Measurements from ENCODE around the gene MDM4.

MDM4 gene

DNA sequence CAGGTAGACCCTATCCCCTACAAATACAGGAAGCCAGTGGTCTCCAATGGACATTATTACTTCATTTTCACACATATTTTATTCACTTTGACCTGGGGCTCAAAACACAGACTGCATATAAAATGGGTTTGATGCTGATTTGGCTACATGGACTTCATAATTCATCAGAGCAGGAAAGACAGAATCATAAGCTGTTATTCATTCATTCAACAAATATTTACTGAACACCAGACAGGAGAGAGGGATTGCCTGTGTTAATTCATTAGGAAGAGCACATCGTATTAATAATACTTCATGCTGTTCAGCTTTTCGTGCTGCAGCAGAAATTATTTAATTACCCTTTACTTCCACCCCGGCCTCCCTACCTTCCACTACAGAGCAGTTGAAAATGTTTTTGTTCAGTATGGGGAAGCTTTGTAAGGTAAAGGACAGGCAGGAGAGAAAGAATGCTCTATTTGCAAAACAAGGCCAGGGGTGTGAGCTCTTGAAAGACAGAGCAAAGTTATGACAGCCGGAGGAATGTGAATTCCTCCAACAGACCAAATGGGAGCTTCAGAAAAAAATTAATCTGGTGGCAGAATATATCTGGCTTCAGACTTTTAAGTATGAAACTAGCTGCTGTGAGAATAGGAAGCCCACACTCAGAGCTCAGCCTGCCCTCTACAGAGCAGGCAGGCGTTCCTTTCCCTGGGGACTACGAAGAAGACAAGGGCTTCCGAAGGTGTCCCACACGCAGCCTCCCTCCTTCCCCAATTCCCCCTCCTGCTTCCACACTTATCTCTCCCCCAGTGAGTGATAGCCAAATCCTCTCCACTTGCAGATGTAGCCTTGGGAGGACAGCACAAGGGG, 58.0 kb downstream of the MDM4 start:
- H2AFZ ChIP-seq (ENCODE audit: low read depth, low read length), result no peak overlapping the region
- H3K4me1 ChIP-seq (ENCODE audit: insufficient read depth, low read length), result peaks cover 22% of the 10 kb centered on the region
- no peaks in the 10 kb centered on the region for H3K9me3 ChIP-seq (ENCODE audit: low read length)
- H3K27me3 ChIP-seq (ENCODE audit: insufficient read depth, low read length), result no peaks in the 10 kb centered on the region
- no peak overlapping the region for H3K4me3 ChIP-seq (ENCODE audit: low read length)
- H3K36me3 ChIP-seq (ENCODE audit: insufficient read depth, low read length), result no peaks in the 10 kb centered on the region

DNA sequence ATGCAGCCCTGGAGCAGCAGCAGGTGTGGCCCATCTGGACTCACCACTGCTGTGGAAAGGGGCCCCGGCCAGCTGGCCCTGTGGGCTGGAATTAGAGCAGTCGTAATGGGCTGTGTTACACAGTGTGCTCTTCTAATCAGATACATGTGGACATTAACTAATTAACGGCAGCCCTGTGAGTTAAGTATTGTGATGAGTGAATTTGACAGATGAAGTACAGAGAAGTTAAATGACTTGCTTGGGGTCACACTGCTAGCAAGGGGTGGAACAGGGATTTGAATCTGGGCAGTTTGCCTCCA, 58.6 kb downstream of the MDM4 start:
- no peak overlapping the region for H2AFZ ChIP-seq (ENCODE audit: low read depth, low read length)
- no peaks in the 10 kb centered on the region for H3K27me3 ChIP-seq (ENCODE audit: insufficient read depth, low read length)
- peaks cover 18% of the 10 kb centered on the region for H3K4me1 ChIP-seq (ENCODE audit: insufficient read depth, low read length)
- no peaks in the 10 kb centered on the region for H3K36me3 ChIP-seq (ENCODE audit: insufficient read depth, low read length)
- H3K9me3 ChIP-seq (ENCODE audit: low read length), result no peaks in the 10 kb centered on the region
- no peak overlapping the region for H3K4me3 ChIP-seq (ENCODE audit: low read length)

DNA sequence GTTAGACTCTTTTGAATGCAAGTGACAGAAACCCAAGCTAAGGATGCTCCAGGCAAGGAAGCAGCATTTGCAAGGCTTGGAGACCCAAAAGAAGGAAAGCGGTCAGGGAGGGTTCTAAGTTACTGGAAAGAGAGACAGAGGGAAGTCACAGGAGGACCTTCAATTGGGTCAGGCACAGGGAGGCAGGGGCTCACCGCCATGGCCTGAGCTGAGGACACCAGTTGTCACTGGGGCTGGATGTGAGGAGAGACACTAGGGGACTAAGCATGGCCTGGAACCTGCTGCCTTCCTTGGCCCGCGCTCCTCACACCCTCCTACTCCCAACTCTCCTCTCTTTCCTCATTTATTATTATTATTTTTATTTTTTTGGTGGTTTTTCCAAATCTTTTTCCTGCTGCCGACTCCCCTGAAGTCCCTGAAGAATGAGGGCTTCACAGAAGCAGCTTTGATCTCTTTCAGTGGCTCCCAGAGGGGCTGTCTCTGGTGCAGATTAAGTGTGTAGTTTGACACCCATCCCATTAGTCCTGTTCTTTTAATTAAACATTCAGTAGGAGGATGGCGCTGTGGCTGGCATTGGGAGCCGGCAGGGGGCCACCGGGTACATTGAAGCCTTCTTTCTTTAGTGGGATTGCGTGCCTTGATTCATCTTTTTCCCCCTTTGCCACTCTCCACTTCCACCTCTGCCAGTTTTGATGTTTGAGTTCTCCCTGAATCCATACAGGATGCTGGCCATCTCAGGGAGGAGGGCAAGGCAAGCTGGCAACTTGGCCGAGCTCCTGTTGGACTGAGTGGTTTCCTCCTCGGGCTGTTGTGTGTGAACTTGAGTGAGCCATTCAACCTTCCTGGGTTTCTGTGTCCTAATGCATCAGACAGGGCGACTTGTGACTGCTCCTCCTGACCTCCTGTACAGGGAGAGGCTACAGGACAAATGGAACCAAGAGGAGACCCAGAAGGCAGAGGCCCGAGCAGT, 59.3 kb downstream of the MDM4 start:
- H3K27me3 ChIP-seq (ENCODE audit: insufficient read depth, low read length), result no peaks in the 10 kb centered on the region
- peaks cover 18% of the 10 kb centered on the region for H3K4me1 ChIP-seq (ENCODE audit: insufficient read depth, low read length)
- no peaks in the 10 kb centered on the region for H3K36me3 ChIP-seq (ENCODE audit: insufficient read depth, low read length)
- no peak overlapping the region for H2AFZ ChIP-seq (ENCODE audit: low read depth, low read length)
- H3K4me3 ChIP-seq (ENCODE audit: low read length), result no peak overlapping the region
- no peaks in the 10 kb centered on the region for H3K9me3 ChIP-seq (ENCODE audit: low read length)

DNA sequence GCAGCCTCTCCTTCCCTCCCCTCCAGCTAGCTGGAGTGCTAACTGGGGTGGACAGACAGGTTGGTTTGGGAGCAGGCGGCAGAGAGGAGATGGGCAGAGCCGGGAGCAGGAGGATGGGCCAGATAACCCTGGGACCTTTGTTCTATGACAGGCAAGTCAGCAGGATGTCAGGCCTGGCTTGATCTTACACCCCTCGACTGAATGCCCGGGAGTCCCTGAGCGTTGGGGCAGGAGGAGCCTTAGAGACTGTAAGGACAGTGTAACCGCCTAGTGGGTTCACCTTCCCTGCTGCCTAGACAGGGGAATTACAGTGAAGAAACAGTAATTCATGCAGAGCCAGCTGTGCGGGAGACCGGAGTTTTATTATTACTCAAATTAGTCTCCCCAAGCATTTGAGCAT, 60.2 kb downstream of the MDM4 start:
- Histone ChIP-seq H3K27me3 (ENCODE audit: insufficient read depth, low read length) (no peaks in the 10 kb centered on the region), H2AFZ (ENCODE audit: low read depth, low read length) (no peak overlapping the region), H3K4me3 (ENCODE audit: low read length) (no peak overlapping the region), H3K36me3 (ENCODE audit: insufficient read depth, low read length) (no peaks in the 10 kb centered on the region), H3K4me1 (ENCODE audit: insufficient read depth, low read length) (peaks cover 18% of the 10 kb centered on the region), H3K9me3 (ENCODE audit: low read length) (no peaks in the 10 kb centered on the region)

DNA sequence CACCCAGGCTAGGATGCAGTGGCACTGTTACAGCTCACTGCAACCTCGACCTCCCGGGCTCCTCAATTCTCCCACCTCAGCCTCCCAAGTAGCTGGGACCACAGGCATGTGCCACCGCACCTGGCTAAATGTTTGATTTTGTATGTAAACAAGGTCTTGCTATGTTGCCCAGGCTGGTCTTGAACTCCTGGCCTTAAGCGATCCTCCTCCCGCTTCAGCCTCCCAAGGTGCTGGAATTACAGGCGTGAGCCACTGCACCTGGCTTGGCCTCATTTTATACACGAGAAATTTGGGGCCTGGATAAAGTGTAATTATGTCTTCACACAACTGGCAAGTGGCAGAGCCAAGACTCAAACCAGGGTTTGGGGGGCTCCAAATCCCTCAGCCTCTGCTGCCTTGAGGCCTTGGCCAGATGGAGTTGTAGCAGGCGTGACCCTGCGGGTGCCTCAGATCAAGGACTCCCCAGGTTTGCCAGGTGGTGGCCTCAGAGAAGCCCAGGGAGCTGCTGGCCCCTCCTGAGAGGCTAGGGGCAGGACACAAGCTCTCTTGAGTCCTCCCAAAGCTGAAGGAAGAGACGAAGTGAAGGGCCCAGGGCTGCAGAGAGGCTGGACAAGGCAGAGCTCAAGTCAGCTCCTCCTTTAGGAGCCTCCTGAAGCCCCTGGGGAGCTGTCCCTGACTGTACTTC, 61.7 kb downstream of the MDM4 start:
- Histone ChIP-seq H3K4me1 (ENCODE audit: insufficient read depth, low read length) (peaks cover 18% of the 10 kb centered on the region), H3K27me3 (ENCODE audit: insufficient read depth, low read length) (no peaks in the 10 kb centered on the region), H3K36me3 (ENCODE audit: insufficient read depth, low read length) (no peaks in the 10 kb centered on the region), H3K9me3 (ENCODE audit: low read length) (no peaks in the 10 kb centered on the region), H3K4me3 (ENCODE audit: low read length) (no peak overlapping the region), H2AFZ (ENCODE audit: low read depth, low read length) (no peak overlapping the region)

DNA sequence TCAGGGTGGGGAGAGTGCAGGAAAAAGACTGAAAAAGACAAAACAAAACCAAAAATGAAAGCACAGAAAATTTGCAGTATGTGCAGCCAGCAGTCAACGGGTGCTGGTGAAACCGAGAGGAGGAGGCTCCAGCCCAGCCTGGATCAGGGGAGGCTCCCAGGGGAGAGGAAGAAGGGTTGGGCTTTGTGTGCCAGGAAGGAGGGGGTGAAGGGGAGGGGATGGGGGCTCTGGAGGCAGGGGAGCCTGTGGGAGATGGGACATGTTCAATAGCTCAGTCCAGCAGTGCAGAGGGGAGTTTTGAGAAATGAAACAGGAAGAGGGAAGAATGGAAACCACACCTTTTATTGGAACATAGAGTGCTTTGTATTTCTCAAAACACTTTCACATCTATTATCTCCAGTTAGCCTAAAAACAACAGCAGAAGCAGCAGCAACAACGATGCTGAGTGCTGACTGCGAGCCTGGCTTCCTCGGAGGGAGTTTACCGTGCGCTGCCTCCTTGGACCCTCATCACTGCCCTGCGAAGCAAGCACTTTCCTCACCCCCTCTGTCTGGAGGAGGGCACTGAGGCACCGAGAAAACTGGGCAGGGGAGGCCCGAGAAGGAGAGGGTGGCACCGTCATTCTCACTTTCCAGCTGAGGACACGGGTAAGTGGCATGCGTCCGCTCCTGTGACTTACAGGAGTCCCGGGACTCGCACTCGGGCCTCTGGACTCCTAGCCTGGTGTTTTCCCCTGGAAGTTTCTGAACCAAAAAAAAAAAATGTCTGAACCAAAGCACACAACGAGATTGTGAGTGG, 62.9 kb downstream of the MDM4 start:
- H3K9me3 ChIP-seq (ENCODE audit: low read length), result no peaks in the 10 kb centered on the region
- no peak overlapping the region for H3K4me3 ChIP-seq (ENCODE audit: low read length)
- no peak overlapping the region for H2AFZ ChIP-seq (ENCODE audit: low read depth, low read length)
- H3K4me1 ChIP-seq (ENCODE audit: insufficient read depth, low read length), result peaks cover 12% of the 10 kb centered on the region
- no peaks in the 10 kb centered on the region for H3K36me3 ChIP-seq (ENCODE audit: insufficient read depth, low read length)
- no peaks in the 10 kb centered on the region for H3K27me3 ChIP-seq (ENCODE audit: insufficient read depth, low read length)

DNA sequence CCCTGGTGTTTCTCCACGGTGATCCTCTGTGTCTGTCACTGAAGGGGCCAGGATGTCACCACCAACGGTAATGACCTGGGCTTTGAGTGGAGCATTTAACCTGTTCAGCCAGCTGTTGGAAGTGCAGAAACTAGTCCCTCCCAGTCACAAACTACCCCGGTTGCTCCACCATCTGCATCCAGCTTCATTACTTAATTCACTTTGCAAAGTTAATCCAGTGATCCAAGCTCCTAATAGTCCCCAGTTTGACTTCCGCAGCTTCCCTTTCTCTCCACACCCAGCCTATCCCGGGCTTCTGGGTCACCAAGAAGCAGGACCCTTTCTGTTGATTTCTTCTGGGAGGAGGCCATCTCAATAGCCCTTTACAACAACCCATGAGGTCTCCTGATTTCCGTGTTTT, 63.5 kb downstream of the MDM4 start:
- Histone ChIP-seq H3K9me3 (ENCODE audit: low read length) (no peaks in the 10 kb centered on the region), H3K4me1 (ENCODE audit: insufficient read depth, low read length) (peaks cover 6% of the 10 kb centered on the region), H3K27me3 (ENCODE audit: insufficient read depth, low read length) (no peaks in the 10 kb centered on the region), H3K36me3 (ENCODE audit: insufficient read depth, low read length) (no peaks in the 10 kb centered on the region), H2AFZ (ENCODE audit: low read depth, low read length) (no peak overlapping the region), H3K4me3 (ENCODE audit: low read length) (no peak overlapping the region)

DNA sequence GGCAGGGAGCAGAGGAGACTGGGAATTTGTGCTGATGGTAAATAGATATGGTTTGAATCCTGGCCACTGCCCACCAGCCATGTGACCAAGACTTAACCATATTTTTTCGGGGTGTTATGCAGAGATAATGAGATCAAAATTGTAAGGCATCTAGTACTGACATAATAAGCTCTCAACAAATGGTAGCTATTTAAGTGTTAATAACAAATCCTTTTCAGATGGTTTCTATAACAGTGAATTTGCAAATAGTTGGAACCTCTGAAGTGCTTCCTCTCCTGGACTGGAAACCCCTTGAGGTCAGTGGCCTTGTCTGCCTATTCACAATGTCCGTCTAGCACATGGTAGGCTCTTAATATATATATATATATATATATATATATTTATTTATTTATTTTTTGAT, 64.7 kb downstream of the MDM4 start:
- Histone ChIP-seq H3K36me3 (ENCODE audit: insufficient read depth, low read length) (no peaks in the 10 kb centered on the region), H3K9me3 (ENCODE audit: low read length) (no peaks in the 10 kb centered on the region), H2AFZ (ENCODE audit: low read depth, low read length) (no peak overlapping the region), H3K27me3 (ENCODE audit: insufficient read depth, low read length) (no peaks in the 10 kb centered on the region), H3K4me1 (ENCODE audit: insufficient read depth, low read length) (peaks cover 4% of the 10 kb centered on the region), H3K4me3 (ENCODE audit: low read length) (no peak overlapping the region)

DNA sequence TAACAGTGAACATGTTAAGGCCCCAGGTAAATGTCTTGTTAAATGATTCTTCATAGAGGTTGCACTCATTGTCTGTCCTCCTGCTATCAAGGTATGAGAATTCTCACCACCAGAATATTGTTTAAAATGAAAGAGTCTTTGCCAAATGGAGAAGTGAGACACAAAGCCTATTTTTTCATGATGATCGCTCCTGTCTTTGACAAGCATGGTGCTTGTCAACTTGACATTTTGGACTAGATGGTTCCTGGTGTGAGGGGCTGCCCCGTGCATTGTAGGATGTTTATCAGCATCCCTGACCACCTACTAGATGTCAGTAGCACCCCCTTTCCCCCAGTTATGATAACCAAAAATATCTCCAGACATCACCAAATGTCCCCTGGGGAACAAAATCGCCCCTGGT, 65.6 kb downstream of the MDM4 start:
- Histone ChIP-seq H3K9me3 (ENCODE audit: low read length) (no peaks in the 10 kb centered on the region), H3K36me3 (ENCODE audit: insufficient read depth, low read length) (no peaks in the 10 kb centered on the region), H2AFZ (ENCODE audit: low read depth, low read length) (no peak overlapping the region), H3K4me1 (ENCODE audit: insufficient read depth, low read length) (peaks cover 4% of the 10 kb centered on the region), H3K4me3 (ENCODE audit: low read length) (no peak overlapping the region), H3K27me3 (ENCODE audit: insufficient read depth, low read length) (no peaks in the 10 kb centered on the region)

DNA sequence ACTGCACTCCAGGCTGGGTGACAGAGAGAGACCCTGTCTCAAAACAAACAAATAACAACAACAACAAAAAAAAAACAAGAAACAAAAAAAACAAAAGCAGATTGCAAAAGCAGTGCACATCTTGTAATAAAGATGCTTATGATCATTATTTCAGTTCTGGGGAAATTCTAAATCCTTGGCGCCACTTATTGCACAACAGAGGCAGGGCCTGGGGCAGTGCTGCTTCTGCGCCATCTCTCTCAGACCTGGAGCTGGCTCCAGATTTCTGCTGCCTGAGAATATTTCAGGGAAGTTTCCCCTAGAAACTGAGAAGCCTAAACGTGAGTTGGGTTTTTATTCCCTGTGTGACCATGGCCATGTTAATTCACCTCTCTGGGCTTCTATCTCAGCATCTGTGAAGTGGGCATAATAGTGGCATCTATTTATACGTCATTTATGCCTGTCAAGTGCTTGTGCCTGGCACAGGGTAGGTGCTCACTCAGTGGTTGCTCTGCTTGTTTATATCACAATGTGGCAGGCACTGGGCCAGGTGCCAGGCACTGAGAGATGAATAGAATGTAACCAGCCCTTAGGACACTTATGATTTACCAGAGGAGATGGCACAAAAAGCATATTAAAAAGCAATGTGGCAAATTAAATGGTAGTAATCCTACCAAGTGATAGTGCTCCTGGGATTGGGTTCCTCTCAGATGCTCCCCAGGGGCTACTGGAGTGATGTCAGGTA, 67.9 kb downstream of the MDM4 start:
- H3K36me3 ChIP-seq (ENCODE audit: insufficient read depth, low read length), result no peaks in the 10 kb centered on the region
- peaks cover 2% of the 10 kb centered on the region for H3K4me1 ChIP-seq (ENCODE audit: insufficient read depth, low read length)
- H3K4me3 ChIP-seq (ENCODE audit: low read length), result no peak overlapping the region
- no peaks in the 10 kb centered on the region for H3K27me3 ChIP-seq (ENCODE audit: insufficient read depth, low read length)
- H3K9me3 ChIP-seq (ENCODE audit: low read length), result no peaks in the 10 kb centered on the region
- no peak overlapping the region for H2AFZ ChIP-seq (ENCODE audit: low read depth, low read length)

DNA sequence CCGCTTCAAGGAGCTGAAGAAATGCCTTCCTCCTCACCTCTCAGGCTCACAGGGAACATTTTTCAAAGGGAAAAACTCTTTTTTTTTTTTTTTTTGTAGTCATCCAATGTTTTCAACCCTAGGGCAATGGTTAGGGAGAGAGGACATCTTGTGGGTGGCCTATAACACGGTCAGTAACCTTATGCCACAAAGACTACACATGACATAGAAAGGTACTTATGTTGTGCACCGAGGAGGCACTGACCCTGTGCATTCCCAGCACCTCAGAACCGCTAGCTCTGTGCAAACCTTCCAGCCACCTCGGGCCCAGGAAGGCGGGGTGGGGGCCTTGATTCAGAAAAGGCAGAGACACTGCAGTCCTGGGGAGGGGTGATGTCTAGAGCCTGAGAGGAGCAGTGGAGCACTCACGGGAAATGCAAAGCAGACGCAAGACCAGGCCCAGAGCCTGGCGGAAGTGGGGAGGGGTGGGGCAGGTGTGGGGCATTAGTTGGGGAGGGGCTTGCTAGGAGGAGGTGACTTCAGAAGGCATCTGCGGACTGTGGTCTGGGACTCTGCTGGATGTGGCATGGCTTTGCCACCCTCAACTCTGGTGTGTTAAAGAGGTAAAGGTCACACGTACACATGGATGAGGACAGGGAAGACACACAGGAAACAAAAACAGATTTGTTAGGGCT, 68.6 kb downstream of the MDM4 start:
- no peak overlapping the region for H3K4me3 ChIP-seq (ENCODE audit: low read length)

DNA sequence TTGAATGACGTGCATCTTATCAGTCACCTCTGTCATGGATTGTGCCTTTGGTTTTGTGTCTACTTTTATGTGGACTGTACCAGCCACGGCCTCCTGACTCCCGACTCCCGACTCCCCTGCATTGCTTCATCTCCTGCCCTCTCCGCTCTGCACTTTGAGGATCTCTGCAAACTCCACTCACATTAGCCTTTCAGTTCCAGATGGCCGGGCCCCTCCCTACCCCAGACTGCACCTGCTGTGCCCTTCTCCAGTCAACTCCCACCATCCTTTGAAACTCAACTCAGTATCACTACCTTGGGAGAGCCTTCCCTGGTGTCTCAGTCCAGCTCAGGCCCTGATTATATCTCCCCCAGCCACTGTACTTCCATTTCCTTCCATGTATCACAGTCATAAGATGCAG, 71.4 kb downstream of the MDM4 start:
- Histone ChIP-seq H3K4me3 (ENCODE audit: low read length) (no peak overlapping the region), H2AFZ (ENCODE audit: low read depth, low read length) (no peak overlapping the region), H3K4me1 (ENCODE audit: insufficient read depth, low read length) (peaks cover under 1% of the 10 kb centered on the region), H3K36me3 (ENCODE audit: insufficient read depth, low read length) (no peaks in the 10 kb centered on the region), H3K27me3 (ENCODE audit: insufficient read depth, low read length) (no peaks in the 10 kb centered on the region), H3K9me3 (ENCODE audit: low read length) (no peaks in the 10 kb centered on the region)

More for the DNA sequence above, 68.6 kb downstream of the MDM4 start:
- no peak overlapping the region for H2AFZ ChIP-seq (ENCODE audit: low read depth, low read length)
- no peaks in the 10 kb centered on the region for H3K36me3 ChIP-seq (ENCODE audit: insufficient read depth, low read length)
- H3K9me3 ChIP-seq (ENCODE audit: low read length), result no peaks in the 10 kb centered on the region
- no peaks in the 10 kb centered on the region for H3K27me3 ChIP-seq (ENCODE audit: insufficient read depth, low read length)
- H3K4me1 ChIP-seq (ENCODE audit: insufficient read depth, low read length), result no peaks in the 10 kb centered on the region
